Panc1 (cell line): ENCODE data around the gene C10orf143. TPM values are rescaled to one million over a fixed set of nuclear protein-coding genes. Genes with fewer than 3 reads are reported as not detected.

Source experiments
- ATAC-seq: fragments of 200-7000 bp; cut with Tn5 transposase; 2 replicates; pipeline ENCODE4 v1.9.1; 2020; ENCODE audit warnings: mild to moderate bottlenecking, moderate library complexity
- BruUV-seq: library from RNA; stranded (reverse); fragments of 400-500 nt; replicated peaks from 2 replicates; lab custom pipeline; 2021; lab: Mats Ljungman, UMichigan
- CTCF ChIA-PET: fragments of 300-600 bp; sonication (Branson Sonifier 250); formaldehyde crosslinking; loops from one replicate; lab custom pipeline; 2022; ENCODE audit warnings: antibody characterized with exemption; lab: Charles Lee
- POLR2A ChIA-PET: fragments of 300-600 bp; sonication (Branson Sonifier 250); formaldehyde crosslinking; loops from one replicate; lab custom pipeline; 2022; ENCODE audit warnings: antibody characterized with exemption; lab: Charles Lee
- DNase-seq: peaks from one replicate; pipeline ENCODE4 v3.0.0-alpha.2; 2010; ENCODE audit warnings: low read depth, low spot score
- H3K27ac ChIP-seq: 2 replicates; pipeline ENCODE4 v1.5.1; 2011; ENCODE audit warnings: mild to moderate bottlenecking, low read length, inconsistent platforms
- H3K27me3 ChIP-seq: fragments of 200-500 bp; sonication (Bioruptor generic); 2 replicates; pipeline ENCODE4 v1.6.0; 2014; ENCODE audit warnings: low read length, inconsistent platforms; ENCODE audit not compliant: control insufficient read depth, insufficient read depth
- H3K36me3 ChIP-seq: fragments of 200-500 bp; sonication (Bioruptor generic); 2 replicates; pipeline ENCODE4 v1.5.1; 2014; ENCODE audit warnings: inconsistent platforms, mild to moderate bottlenecking, low read length, moderate library complexity; ENCODE audit not compliant: control insufficient read depth, insufficient read depth
- H3K4me1 ChIP-seq: 2 replicates; pipeline ENCODE4 v1.5.1; 2011; ENCODE audit warnings: inconsistent platforms, mild to moderate bottlenecking, low read length, moderate library complexity; ENCODE audit not compliant: control insufficient read depth, insufficient read depth
- H3K4me3 ChIP-seq, 2 experiments: 2 replicates each; pipeline ENCODE4 v1.5.1; 2011 to 2012; ENCODE audit warnings: low read depth in 2 of 2, low read length in 2 of 2, mild to moderate bottlenecking in 2 of 2, inconsistent platforms in 1 of 2, moderate library complexity in 1 of 2
- H3K9me3 ChIP-seq: fragments of 200-500 bp; sonication (Bioruptor generic); 2 replicates; pipeline ENCODE4 v1.5.1; 2014; ENCODE audit warnings: low read depth, mild to moderate bottlenecking, inconsistent platforms, low read length, moderate library complexity; ENCODE audit not compliant: control insufficient read depth, insufficient read depth
- POLR2AphosphoS5 ChIP-seq: IDR thresholded peaks from 2 replicates; pipeline ENCODE4 v1.6.1; 2012; ENCODE audit warnings: mild to moderate bottlenecking, low read depth, low read length, moderate library complexity
- SIN3A ChIP-seq: IDR thresholded peaks from 2 replicates; pipeline ENCODE4 v1.6.1; 2012; ENCODE audit warnings: low read depth, mild to moderate bottlenecking, low read length, moderate library complexity, borderline replicate concordance; ENCODE audit not compliant: insufficient read depth
- TCF7L2 ChIP-seq: IDR thresholded peaks from 2 replicates; pipeline ENCODE4 v1.6.1; 2011; ENCODE audit warnings: mild to moderate bottlenecking, low read depth, low read length, inconsistent platforms
- in situ Hi-C: cut with HindIII; loops from 2 replicates; pipeline ENCODE4 v1.10.0; 2016; ENCODE audit warnings: low sequenced_read_pairs, low pct_unique_long_range_greater_than_20kb
- intact Hi-C: fragments of 100-400 bp; cut with micrococcal nuclease; formaldehyde crosslinking; loops from one replicate; pipeline ENCODE4 v1.10.0; 2022; ENCODE audit not compliant: unreplicated experiment
- total RNA-seq: library from RNA; stranded (reverse); gene quantifications from one replicate; pipeline ENCODE4 v1.2.1, GENCODE V29; 2021; ENCODE audit not compliant: unreplicated experiment
- TF ChIP-seq, protein P1 (sequence below), 2 experiments: IDR thresholded peaks; 2 replicates each; pipeline ENCODE4 v1.6.1; 2011 to 2012; ENCODE audit warnings: low read depth in 2 of 2, control low read depth in 1 of 2, low read length in 1 of 2, mild to moderate bottlenecking in 1 of 2, moderate library complexity in 1 of 2; ENCODE audit not compliant: insufficient read depth in 1 of 2
- TF ChIP-seq, protein P2 (sequence below): fragments of 450-650 bp; IDR thresholded peaks from 2 replicates; pipeline ENCODE4 v1.5.1; 2017; ENCODE audit warnings: mild to moderate bottlenecking

The C10orf143 gene
- total RNA-seq, 1 experiment from 2014 or later: 1.0 TPM

DNA sequence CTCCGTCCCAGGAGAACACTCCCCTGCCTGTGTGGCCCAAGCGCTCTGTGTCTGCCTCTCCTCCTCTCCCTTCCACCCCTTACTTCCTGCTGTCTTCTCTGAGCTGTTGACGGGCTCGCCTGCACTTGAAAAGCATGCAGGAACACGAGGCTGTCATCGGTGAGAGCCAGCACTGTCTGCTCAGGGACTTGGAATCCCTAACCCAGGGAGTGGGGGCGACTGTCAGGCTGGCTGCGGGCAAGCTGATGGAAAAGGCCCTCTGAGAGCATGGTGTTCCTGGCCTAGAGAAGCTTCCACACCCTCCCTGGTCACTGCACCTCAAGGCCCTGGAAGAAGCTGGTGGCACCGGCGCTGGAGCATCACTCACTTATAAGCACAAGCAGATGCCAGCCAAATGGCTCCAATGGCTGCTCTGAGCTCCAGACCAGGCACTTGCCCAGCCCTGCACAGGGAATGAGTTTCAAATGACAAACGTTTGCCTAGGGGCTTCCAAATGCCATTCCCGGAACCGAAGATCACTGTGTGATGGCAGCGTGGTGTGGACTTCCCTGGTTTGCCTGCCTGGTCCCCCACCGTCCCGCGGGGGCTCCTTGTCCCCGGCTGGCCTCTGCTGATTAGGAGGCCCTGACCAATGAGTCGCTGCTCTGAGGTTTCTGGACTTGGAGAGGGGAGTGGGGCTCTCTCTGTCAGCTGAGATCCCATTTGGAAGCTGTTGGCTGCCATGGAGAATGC is 89.8 kb downstream of the C10orf143 start:
- no peaks in the 10 kb centered on the region for H3K36me3 ChIP-seq
- ATAC-seq (no peak), DNase-seq (no peak)
- no peak overlapping the region for H3K4me3 ChIP-seq
- in situ Hi-C loops (no loop called here), intact Hi-C loops (no loop called here)
- H3K27me3 ChIP-seq: no peaks in the 10 kb centered on the region
- no peaks in the 10 kb centered on the region for H3K9me3 ChIP-seq
- CTCF ChIA-PET: no interaction called here
- H3K4me1 ChIP-seq: no peaks in the 10 kb centered on the region
- TF ChIP-seq, protein P1, sequence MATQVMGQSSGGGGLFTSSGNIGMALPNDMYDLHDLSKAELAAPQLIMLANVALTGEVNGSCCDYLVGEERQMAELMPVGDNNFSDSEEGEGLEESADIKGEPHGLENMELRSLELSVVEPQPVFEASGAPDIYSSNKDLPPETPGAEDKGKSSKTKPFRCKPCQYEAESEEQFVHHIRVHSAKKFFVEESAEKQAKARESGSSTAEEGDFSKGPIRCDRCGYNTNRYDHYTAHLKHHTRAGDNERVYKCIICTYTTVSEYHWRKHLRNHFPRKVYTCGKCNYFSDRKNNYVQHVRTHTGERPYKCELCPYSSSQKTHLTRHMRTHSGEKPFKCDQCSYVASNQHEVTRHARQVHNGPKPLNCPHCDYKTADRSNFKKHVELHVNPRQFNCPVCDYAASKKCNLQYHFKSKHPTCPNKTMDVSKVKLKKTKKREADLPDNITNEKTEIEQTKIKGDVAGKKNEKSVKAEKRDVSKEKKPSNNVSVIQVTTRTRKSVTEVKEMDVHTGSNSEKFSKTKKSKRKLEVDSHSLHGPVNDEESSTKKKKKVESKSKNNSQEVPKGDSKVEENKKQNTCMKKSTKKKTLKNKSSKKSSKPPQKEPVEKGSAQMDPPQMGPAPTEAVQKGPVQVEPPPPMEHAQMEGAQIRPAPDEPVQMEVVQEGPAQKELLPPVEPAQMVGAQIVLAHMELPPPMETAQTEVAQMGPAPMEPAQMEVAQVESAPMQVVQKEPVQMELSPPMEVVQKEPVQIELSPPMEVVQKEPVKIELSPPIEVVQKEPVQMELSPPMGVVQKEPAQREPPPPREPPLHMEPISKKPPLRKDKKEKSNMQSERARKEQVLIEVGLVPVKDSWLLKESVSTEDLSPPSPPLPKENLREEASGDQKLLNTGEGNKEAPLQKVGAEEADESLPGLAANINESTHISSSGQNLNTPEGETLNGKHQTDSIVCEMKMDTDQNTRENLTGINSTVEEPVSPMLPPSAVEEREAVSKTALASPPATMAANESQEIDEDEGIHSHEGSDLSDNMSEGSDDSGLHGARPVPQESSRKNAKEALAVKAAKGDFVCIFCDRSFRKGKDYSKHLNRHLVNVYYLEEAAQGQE (IDR thresholded peaks at IDR 0.05; ENCODE audit: insufficient read depth in 1 of 2, low read depth in 2 of 2, low read length in 1 of 2): no peak
- TF ChIP-seq TCF7L2 (no peak), POLR2AphosphoS5 (no peak), SIN3A (no peak)
- TF ChIP-seq, protein P2, sequence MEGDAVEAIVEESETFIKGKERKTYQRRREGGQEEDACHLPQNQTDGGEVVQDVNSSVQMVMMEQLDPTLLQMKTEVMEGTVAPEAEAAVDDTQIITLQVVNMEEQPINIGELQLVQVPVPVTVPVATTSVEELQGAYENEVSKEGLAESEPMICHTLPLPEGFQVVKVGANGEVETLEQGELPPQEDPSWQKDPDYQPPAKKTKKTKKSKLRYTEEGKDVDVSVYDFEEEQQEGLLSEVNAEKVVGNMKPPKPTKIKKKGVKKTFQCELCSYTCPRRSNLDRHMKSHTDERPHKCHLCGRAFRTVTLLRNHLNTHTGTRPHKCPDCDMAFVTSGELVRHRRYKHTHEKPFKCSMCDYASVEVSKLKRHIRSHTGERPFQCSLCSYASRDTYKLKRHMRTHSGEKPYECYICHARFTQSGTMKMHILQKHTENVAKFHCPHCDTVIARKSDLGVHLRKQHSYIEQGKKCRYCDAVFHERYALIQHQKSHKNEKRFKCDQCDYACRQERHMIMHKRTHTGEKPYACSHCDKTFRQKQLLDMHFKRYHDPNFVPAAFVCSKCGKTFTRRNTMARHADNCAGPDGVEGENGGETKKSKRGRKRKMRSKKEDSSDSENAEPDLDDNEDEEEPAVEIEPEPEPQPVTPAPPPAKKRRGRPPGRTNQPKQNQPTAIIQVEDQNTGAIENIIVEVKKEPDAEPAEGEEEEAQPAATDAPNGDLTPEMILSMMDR: no peak
- POLR2A ChIA-PET: no interaction called here
- BruUV-seq: no TSS peak
- no peak overlapping the region for H3K27ac ChIP-seq

DNA sequence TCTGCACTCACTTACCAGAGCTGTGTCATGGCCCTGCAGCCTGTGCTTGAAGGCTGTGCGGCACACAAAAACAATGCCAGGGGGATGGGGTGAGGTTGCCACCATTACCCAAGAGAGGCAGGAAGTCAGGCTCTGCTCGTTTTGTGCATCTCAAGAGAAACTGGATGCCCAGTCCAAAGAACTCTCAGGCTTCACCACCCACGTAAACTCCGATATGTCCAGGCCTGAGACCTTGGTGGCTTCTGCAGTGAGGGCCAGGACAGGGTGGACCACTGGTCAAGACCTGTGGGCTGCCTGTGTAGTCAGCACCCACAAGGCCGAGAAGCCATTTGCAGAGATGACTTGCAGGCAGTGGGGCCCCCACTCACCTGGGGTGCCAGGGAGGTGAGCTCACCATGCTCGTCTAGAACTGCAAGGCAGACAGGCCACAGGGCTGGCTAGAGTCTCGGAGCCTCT is 91.9 kb downstream of the C10orf143 start:
- no peaks in the 10 kb centered on the region for H3K4me1 ChIP-seq
- POLR2A ChIA-PET: interaction anchor here (0.5 kb wide), 1 partner anchor 1915 kb away, joined by 3 read pairs; no protein-coding TSS in a partner anchor

More for the DNA sequence above, 91.9 kb downstream of the C10orf143 start:
- in situ Hi-C loops (no loop called here), intact Hi-C loops (no loop called here)
- TF ChIP-seq TCF7L2 (no peak), POLR2AphosphoS5 (no peak), SIN3A (no peak)
- TF ChIP-seq, protein P1 (IDR thresholded peaks at IDR 0.05; ENCODE audit: insufficient read depth in 1 of 2, low read depth in 2 of 2, low read length in 1 of 2): no peak
- TF ChIP-seq, protein P2: no peak
- H3K27ac ChIP-seq: no peak overlapping the region
- BruUV-seq: no TSS peak
- no peak for ATAC-seq
- H3K27me3 ChIP-seq: no peaks in the 10 kb centered on the region
- H3K36me3 ChIP-seq: no peaks in the 10 kb centered on the region
- CTCF ChIA-PET: no interaction called here
- no peaks in the 10 kb centered on the region for H3K9me3 ChIP-seq
- no peak overlapping the region for H3K4me3 ChIP-seq
- no peak for DNase-seq
